Nephron progenitor cell (in vitro differentiated cells): Measurements from ENCODE around the gene PCDH9.

Experiments
- DNase-seq: peaks from one replicate; pipeline ENCODE4 v3.0.0; 2021
- H3K27ac Mint-ChIP-seq: 2 replicates; pipeline ENCODE4 v1.8.0; 2021; ENCODE audit warnings: mild to moderate bottlenecking, moderate library complexity, mixed read lengths
- H3K27me3 Mint-ChIP-seq: 2 replicates; pipeline ENCODE4 v1.8.0; 2021; ENCODE audit warnings: mild to moderate bottlenecking, low read depth, mixed read lengths; ENCODE audit not compliant: poor library complexity
- H3K36me3 Mint-ChIP-seq: 2 replicates; pipeline ENCODE4 v1.8.0; 2021; ENCODE audit warnings: low read depth, mixed read lengths
- H3K4me1 Mint-ChIP-seq: 2 replicates; pipeline ENCODE4 v1.8.0; 2021; ENCODE audit warnings: mixed read lengths
- H3K4me3 Mint-ChIP-seq: 2 replicates; pipeline ENCODE4 v1.8.0; 2021; ENCODE audit warnings: mild to moderate bottlenecking, moderate library complexity, mixed read lengths
- H3K9me3 Mint-ChIP-seq: 2 replicates; pipeline ENCODE4 v1.8.0; 2021; ENCODE audit warnings: mild to moderate bottlenecking, moderate library complexity, mixed read lengths
- TF ChIP-seq, protein P1 (sequence below): fragments of 200-600 bp; sonication (generic); IDR thresholded peaks from 2 replicates; pipeline ENCODE4 v1.5.0; 2021; ENCODE audit warnings: antibody characterized with exemption

PCDH9 gene

DNA sequence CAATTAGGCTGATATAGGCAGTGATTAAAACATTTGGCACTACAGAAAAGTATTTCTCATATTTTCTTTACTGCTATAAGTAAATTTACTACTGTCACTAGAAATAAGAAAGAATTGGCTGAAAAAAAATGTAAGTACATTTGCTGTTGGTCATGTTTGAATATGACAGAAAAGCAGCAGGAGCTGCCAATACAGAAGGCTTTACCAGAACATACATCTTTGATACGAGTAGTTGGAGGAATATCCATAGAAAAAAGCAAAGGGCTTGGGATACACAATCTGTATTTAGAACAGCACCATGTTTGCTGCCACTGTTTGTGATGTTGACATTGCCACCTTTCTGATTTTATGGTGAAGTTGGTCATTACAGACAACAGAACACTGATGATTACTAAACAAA, 21.6 kb downstream of the PCDH9 start:
- Mint-ChIP-seq H3K27ac (no peak overlapping the region), H3K27me3 (no peaks in the 10 kb centered on the region), H3K4me1 (peaks cover 4% of the 10 kb centered on the region), H3K4me3 (no peak overlapping the region), H3K9me3 (no peaks in the 10 kb centered on the region), H3K36me3 (no peaks in the 10 kb centered on the region)
- TF ChIP-seq, protein P1, sequence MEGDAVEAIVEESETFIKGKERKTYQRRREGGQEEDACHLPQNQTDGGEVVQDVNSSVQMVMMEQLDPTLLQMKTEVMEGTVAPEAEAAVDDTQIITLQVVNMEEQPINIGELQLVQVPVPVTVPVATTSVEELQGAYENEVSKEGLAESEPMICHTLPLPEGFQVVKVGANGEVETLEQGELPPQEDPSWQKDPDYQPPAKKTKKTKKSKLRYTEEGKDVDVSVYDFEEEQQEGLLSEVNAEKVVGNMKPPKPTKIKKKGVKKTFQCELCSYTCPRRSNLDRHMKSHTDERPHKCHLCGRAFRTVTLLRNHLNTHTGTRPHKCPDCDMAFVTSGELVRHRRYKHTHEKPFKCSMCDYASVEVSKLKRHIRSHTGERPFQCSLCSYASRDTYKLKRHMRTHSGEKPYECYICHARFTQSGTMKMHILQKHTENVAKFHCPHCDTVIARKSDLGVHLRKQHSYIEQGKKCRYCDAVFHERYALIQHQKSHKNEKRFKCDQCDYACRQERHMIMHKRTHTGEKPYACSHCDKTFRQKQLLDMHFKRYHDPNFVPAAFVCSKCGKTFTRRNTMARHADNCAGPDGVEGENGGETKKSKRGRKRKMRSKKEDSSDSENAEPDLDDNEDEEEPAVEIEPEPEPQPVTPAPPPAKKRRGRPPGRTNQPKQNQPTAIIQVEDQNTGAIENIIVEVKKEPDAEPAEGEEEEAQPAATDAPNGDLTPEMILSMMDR = no peak
- no peak for DNase-seq

DNA sequence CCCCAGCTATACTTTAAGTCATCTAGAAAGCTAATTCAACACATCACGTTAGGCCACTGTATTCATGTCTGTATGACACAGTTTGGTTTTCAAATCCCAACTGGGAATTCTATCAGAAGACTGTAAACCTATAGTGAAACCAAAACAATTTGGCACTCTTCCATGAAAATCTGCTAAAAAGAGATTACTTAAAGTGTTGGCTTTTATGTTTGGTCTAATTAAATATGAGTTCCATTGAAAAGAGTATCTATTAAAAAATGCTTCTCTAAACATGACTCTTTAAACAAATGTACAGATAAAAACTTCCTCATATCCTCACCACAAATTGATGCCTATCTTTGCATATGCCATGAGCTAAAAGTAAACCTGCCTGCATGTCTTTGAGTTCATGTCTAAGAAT, 25.4 kb downstream of the PCDH9 start:
- Mint-ChIP-seq H3K27me3 (no peaks in the 10 kb centered on the region), H3K4me3 (no peak overlapping the region), H3K4me1 (peaks cover 10% of the 10 kb centered on the region), H3K27ac (no peak overlapping the region), H3K9me3 (no peaks in the 10 kb centered on the region), H3K36me3 (no peaks in the 10 kb centered on the region)
- no peak for DNase-seq
- TF ChIP-seq, protein P1 = no peak

DNA sequence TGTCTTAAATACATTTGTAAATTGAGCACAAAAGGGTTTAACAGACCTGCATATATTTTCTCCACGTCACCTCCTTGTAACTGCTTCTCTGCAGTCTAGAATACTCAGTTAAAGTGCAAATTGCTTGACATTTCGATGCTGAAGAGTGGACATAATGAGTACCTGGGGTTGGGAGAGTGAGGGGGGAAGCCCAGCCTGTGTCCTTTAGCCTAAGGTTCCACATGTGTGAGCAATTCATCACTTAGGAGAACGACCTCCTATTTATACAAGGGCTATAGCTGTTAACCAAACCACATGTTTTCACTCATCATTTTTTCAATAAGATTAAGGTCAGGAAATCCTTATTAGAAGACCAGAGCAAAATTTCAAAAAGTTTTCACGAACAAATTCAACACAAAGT, 29.5 kb downstream of the PCDH9 start:
- H3K27me3 Mint-ChIP-seq = no peaks in the 10 kb centered on the region
- H3K36me3 Mint-ChIP-seq = no peaks in the 10 kb centered on the region
- no peaks in the 10 kb centered on the region for H3K9me3 Mint-ChIP-seq
- no peak overlapping the region for H3K4me3 Mint-ChIP-seq
- no peak for DNase-seq
- TF ChIP-seq, protein P1 = no peak
- H3K4me1 Mint-ChIP-seq = peaks cover 6% of the 10 kb centered on the region
- H3K27ac Mint-ChIP-seq = peak overlapping the region; percentile 40

DNA sequence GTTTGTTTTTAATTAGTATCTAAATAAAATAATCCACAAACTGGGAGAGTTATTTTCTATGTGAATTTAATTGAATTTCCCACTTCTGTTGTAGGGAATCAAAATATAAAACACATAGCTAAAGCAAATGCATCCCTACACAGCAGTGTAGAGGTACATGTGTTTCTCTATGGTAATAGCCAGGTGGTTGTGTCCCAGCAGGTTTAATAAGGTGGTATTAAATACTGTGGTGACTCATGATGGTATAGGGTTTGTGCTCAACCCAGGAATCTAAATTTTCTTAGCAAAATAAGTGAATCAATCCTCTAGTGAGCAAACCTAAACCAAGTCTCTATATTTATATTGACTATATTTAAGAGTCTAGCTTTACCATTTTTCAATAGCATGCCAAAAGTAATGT, 30.0 kb downstream of the PCDH9 start:
- Mint-ChIP-seq H3K4me1 (peaks cover 6% of the 10 kb centered on the region), H3K9me3 (no peaks in the 10 kb centered on the region), H3K36me3 (no peaks in the 10 kb centered on the region), H3K4me3 (no peak overlapping the region), H3K27me3 (no peaks in the 10 kb centered on the region), H3K27ac (no peak overlapping the region)
- TF ChIP-seq, protein P1 = no peak
- DNase-seq = no peak

DNA sequence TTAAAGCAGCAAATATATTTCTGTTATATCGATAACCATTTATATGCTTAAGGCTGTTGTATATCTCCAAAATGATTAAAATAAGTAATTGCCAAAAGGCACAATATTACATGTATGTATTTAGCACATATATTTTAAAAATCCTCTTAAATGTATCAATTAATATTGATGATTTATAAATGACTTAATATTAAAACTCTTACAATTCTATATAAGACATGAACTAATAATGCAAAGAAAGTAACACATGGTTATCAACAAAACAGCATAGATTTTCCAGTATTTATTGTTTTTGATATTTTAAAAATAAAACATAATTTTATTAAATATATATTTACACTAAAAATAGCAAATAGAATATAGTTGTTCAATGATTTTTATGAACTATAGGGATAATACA, 32.4 kb downstream of the PCDH9 start:
- TF ChIP-seq, protein P1 = no peak

DNA sequence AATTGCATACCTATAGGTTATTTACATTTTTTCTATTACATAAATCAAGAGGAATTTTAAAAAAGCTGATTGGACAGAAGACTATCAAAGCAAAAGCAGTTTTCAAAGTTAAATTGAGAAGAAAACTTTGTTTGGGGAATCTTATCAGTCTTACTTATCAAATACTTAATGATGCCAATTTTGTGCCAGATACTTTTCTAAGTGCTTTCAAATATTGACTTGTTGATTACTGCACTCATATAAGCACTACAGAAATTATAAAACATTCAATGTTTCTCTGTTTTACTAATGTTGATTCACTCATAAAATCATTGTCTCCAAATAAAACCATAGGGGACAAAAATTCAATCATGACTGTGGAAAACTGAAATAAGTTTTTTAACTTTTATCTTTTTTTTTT, 36.2 kb downstream of the PCDH9 start:
- Mint-ChIP-seq H3K4me1 (no peaks in the 10 kb centered on the region), H3K36me3 (no peaks in the 10 kb centered on the region), H3K27me3 (no peaks in the 10 kb centered on the region), H3K9me3 (no peaks in the 10 kb centered on the region), H3K27ac (no peak overlapping the region), H3K4me3 (no peak overlapping the region)
- no peak for DNase-seq
- TF ChIP-seq, protein P1 = no peak

More for the DNA sequence above, 32.4 kb downstream of the PCDH9 start:
- no peaks in the 10 kb centered on the region for H3K9me3 Mint-ChIP-seq
- no peak overlapping the region for H3K4me3 Mint-ChIP-seq
- no peaks in the 10 kb centered on the region for H3K27me3 Mint-ChIP-seq
- H3K27ac Mint-ChIP-seq = no peak overlapping the region
- H3K36me3 Mint-ChIP-seq = no peaks in the 10 kb centered on the region
- peaks cover 6% of the 10 kb centered on the region for H3K4me1 Mint-ChIP-seq
- no peak for DNase-seq
